GM19328 (cell line): ENCODE data around the gene GLT8D2.
"Not testable (repeated sequence)": the region's sequence is repeated elsewhere in the genome, so short reads cannot be mapped to it uniquely, and the experiment has no call there.

Experiments
- ATAC-seq: cut with Tn5 transposase; IDR thresholded peaks from one replicate; pipeline ENCODE4 v1.9.1; 2021; ENCODE audit warnings: mild to moderate bottlenecking, moderate library complexity; ENCODE audit not compliant: unreplicated experiment

Gene GLT8D2

GRCh38 chr12:104054681-104055346 lies 4.8 kb upstream of the GLT8D2 start:
- ATAC-seq = no peak

GRCh38 chr12:104050436-104050835 lies 449 bp upstream of the GLT8D2 start:
- ATAC-seq = no peak

GRCh38 chr12:104049278-104049902 lies 597 bp downstream of the GLT8D2 start:
- no peak for ATAC-seq

GRCh38 chr12:104048811-104049210 lies 1.2 kb downstream of the GLT8D2 start:
- ATAC-seq = no peak

- ATAC-seq = no peak
Measured at GRCh38 chr12:104048162-104048561, 1.8 kb downstream of the GLT8D2 start.

- no peak for ATAC-seq
Measured at GRCh38 chr12:104046306-104046705, 3.7 kb downstream of the GLT8D2 start.

- ATAC-seq = no peak
Measured at GRCh38 chr12:104044158-104044557, 5.8 kb downstream of the GLT8D2 start.

- no peak for ATAC-seq
Measured at GRCh38 chr12:104042580-104042979, 7.4 kb downstream of the GLT8D2 start.

GRCh38 chr12:104039769-104040168 lies 10.2 kb downstream of the GLT8D2 start:
- not testable (repeated sequence) for ATAC-seq

GRCh38 chr12:104036143-104036542 lies 13.8 kb downstream of the GLT8D2 start:
- ATAC-seq = not testable (repeated sequence)

GRCh38 chr12:104030596-104030995 lies 19.4 kb downstream of the GLT8D2 start:
- not testable (repeated sequence) for ATAC-seq

- no peak for ATAC-seq
Measured at GRCh38 chr12:104026841-104027599, 23.0 kb downstream of the GLT8D2 start.

- no peak for ATAC-seq
Measured at GRCh38 chr12:104025771-104026170, 24.2 kb downstream of the GLT8D2 start.

GRCh38 chr12:104024348-104024747 lies 25.6 kb downstream of the GLT8D2 start:
- no peak for ATAC-seq

GRCh38 chr12:104023710-104024109 lies 26.3 kb downstream of the GLT8D2 start:
- ATAC-seq = no peak

GRCh38 chr12:104022786-104023185 lies 27.2 kb downstream of the GLT8D2 start:
- ATAC-seq = no peak

- ATAC-seq = not testable (repeated sequence)
Measured at GRCh38 chr12:104021862-104022261, 28.1 kb downstream of the GLT8D2 start.

GRCh38 chr12:104012331-104012730 lies 37.7 kb downstream of the GLT8D2 start:
- no peak for ATAC-seq

- ATAC-seq = no peak
Measured at GRCh38 chr12:104011253-104011652, 38.7 kb downstream of the GLT8D2 start.

- no peak for ATAC-seq
Measured at GRCh38 chr12:104010606-104011169, 39.3 kb downstream of the GLT8D2 start.

GRCh38 chr12:104010121-104010520 lies 39.9 kb downstream of the GLT8D2 start:
- ATAC-seq = no peak

- no peak for ATAC-seq
Measured at GRCh38 chr12:104006929-104007328, 43.1 kb downstream of the GLT8D2 start.
